BJ (cell line): ENCODE data around the gene FKBP1B. TPM values are rescaled to one million over a fixed set of nuclear protein-coding genes. Genes with fewer than 3 reads are reported as not detected.
"Not testable (repeated sequence)": the region's sequence is repeated elsewhere in the genome, so short reads cannot be mapped to it uniquely, and the experiment has no call there.

ENCODE experiments used
- CTCF ChIA-PET: fragments of 350-600 bp; formaldehyde crosslinking; extraction: SDS; loops from one replicate; lab custom pipeline; 2021; ENCODE audit warnings: antibody characterized with exemption, inconsistent platforms; lab: Yijun Ruan, JAX
- POLR2A ChIA-PET: fragments of 300-600 bp; sonication (Branson Sonifier 250); formaldehyde crosslinking; extraction: SDS; loops from one replicate; lab custom pipeline; 2021; ENCODE audit warnings: antibody characterized with exemption; lab: Charles Lee
- DNase-seq: peaks from one replicate; pipeline ENCODE4 v3.0.0-alpha.2; 2011; ENCODE audit warnings: low read depth
- H3K27me3 ChIP-seq: 2 replicates; pipeline ENCODE4 v1.6.0; 2011; ENCODE audit warnings: low read length; ENCODE audit not compliant: control insufficient read depth, insufficient read depth
- H3K36me3 ChIP-seq: 2 replicates; pipeline ENCODE4 v1.5.1; 2011; ENCODE audit warnings: low read length; ENCODE audit not compliant: control insufficient read depth, insufficient read depth
- H3K4me3 ChIP-seq: 2 replicates; pipeline ENCODE4 v1.5.1; 2011; ENCODE audit warnings: low read depth, mild to moderate bottlenecking, control low read depth, low read length
- polyA plus RNA-seq: library from polyadenylated mRNA; depleted of rRNA; stranded (reverse); fragments of >200 nt; gene quantifications from 2 replicates; pipeline ENCODE4 v1.2.3, GENCODE V29; 2011
- TF ChIP-seq, protein P1 (sequence below): IDR thresholded peaks from 2 replicates; pipeline ENCODE4 v1.5.1; 2011; ENCODE audit warnings: low read depth, mild to moderate bottlenecking, control low read depth, inconsistent platforms, low read length, moderate library complexity; ENCODE audit not compliant: insufficient read depth

FKBP1B gene
- polyA plus RNA-seq, 1 experiment = 15.9 TPM

DNA sequence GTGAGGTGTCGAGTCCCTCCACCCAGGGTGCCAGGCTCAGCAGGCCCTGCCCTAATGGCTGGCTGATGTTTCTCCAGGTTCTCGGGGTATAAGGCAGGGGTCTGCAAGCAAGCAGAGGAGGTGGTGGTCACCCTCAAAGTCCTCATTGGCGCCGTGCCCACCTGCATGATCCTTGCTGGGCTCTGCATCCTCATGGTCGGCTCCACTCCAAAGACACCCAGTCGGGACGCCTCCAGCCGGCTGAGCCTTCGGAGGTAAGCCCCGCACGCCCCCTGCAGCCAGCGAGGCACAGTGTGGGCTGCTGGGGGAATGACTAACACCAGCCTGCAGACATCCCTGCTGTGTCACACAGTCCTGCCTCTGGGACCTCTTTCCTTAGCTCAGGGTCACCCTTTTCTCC lies 25.5 kb upstream of the FKBP1B start:
- peaks cover 5% of the 10 kb centered on the region; the same call in 1 of the 2 replicates for H3K36me3 ChIP-seq
- POLR2A ChIA-PET = no interaction called here
- no peak overlapping the region for H3K4me3 ChIP-seq
- no peak for DNase-seq
- H3K27me3 ChIP-seq = no peaks in the 10 kb centered on the region
- TF ChIP-seq, protein P1, sequence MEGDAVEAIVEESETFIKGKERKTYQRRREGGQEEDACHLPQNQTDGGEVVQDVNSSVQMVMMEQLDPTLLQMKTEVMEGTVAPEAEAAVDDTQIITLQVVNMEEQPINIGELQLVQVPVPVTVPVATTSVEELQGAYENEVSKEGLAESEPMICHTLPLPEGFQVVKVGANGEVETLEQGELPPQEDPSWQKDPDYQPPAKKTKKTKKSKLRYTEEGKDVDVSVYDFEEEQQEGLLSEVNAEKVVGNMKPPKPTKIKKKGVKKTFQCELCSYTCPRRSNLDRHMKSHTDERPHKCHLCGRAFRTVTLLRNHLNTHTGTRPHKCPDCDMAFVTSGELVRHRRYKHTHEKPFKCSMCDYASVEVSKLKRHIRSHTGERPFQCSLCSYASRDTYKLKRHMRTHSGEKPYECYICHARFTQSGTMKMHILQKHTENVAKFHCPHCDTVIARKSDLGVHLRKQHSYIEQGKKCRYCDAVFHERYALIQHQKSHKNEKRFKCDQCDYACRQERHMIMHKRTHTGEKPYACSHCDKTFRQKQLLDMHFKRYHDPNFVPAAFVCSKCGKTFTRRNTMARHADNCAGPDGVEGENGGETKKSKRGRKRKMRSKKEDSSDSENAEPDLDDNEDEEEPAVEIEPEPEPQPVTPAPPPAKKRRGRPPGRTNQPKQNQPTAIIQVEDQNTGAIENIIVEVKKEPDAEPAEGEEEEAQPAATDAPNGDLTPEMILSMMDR = peak; percentile 43
- CTCF ChIA-PET = interaction anchor here (1.0 to 1.5 kb wide), 3 partner anchors 13 to 97 kb away, joined by 3 to 6 read pairs (median 3); partner anchors contain the start of gene ATAD2B

DNA sequence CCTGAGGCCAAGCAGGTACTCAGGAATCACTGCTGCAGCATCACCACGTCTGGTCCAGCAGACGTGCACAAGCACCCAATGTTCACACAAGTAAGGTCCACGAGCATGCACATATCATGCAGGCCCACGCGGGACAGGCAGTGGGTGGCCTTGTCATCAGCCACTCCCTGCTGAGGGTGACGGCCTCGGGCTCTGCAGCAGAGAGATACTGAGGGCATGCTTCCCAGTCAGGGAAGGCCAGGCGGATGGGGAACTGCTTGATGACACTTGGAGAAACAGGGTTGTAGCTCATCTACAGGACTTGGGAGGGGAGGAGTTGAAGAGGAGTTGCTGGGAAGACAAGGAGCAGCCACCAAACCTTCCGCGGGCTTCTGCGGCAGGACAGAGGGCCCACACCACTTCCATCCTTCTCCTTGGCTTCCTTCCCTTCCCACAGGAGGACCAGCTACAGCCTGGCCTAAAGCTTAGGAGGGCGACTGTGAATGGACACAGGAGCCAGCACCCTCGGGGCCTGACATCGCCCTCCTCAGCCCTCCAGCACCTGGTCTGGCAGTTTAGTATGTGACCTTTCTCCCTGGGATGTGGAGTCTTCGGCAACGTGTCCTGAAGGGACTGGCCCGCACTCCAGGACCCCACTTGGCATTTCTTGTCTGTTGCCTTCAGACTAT lies 24.4 kb upstream of the FKBP1B start:
- no peak overlapping the region for H3K4me3 ChIP-seq
- no peak for DNase-seq
- H3K36me3 ChIP-seq = peaks cover 9% of the 10 kb centered on the region
- H3K27me3 ChIP-seq = no peaks in the 10 kb centered on the region
- ChIA-PET POLR2A (no interaction called here), CTCF (interaction anchor here (1.0 to 2.2 kb wide), 3 partner anchors 11 to 201 kb away, joined by 3 to 8 read pairs (median 3); no protein-coding TSS in a partner anchor)
- TF ChIP-seq, protein P1 = no peak

DNA sequence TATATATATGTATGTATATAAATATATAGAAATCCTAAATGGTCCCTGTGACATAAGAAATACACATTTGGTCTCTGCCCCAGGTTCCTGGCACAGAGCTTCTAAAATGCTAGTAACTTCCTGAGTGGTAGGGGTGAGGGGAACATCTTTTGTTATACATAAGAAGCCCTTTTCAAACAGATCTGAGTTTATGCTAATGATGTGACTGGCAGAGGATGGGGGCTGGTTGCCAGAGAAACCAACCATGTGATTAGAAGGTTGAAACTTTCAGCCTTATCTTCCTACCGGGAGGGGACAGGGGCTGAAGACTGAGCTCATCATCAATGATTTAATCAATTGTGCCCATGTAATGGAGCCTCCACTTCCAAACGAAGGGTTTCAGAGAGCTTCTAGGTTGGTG lies 23.3 kb upstream of the FKBP1B start:
- DNase-seq = no peak
- no peak overlapping the region for H3K4me3 ChIP-seq
- TF ChIP-seq, protein P1 = no peak
- ChIA-PET CTCF (interaction anchor here (0.9 to 2.2 kb wide), 2 partner anchors 202 to 205 kb away, joined by 3 to 8 read pairs; no protein-coding TSS in a partner anchor), POLR2A (no interaction called here)
- H3K27me3 ChIP-seq = no peaks in the 10 kb centered on the region
- peaks cover 11% of the 10 kb centered on the region for H3K36me3 ChIP-seq

DNA sequence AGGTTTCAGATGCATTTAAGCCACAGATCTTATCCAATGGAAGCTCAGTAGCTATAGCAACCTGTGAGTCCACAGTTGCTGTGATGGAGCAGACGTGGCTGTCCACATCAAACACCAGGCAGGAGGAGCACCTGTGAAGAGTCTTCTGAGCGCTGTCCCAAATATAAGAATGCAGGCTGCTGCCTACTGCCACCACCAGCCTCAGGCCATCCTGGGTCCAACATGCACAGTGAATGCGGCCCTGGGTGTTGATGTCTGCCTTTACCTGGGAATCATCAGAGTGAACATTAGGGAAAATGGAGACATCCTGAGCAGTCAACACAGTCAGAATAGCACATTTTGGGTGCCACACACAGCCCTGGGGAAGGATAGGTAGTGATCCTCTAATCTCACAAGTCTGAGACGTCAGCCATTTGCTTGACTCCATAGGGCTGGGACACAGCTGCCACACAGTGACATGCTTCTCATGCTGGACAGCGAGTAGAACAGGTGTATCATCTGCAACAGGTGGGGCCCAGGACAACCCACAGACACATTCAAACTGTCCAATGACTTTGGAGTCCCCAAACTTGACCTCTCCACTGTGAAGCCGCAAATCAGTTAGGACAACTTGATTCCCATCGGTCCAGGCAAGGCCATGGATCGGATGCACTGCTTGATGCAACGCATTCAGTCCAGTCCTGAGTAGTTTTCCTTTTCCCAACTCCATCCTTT lies 10.6 kb upstream of the FKBP1B start:
- no peaks in the 10 kb centered on the region for H3K27me3 ChIP-seq
- CTCF ChIA-PET = no interaction called here
- peaks cover 5% of the 10 kb centered on the region; the same call in 1 of the 2 replicates for H3K36me3 ChIP-seq
- POLR2A ChIA-PET = no interaction called here
- H3K4me3 ChIP-seq = no peak overlapping the region
- no peak for DNase-seq
- TF ChIP-seq, protein P1 = no peak

DNA sequence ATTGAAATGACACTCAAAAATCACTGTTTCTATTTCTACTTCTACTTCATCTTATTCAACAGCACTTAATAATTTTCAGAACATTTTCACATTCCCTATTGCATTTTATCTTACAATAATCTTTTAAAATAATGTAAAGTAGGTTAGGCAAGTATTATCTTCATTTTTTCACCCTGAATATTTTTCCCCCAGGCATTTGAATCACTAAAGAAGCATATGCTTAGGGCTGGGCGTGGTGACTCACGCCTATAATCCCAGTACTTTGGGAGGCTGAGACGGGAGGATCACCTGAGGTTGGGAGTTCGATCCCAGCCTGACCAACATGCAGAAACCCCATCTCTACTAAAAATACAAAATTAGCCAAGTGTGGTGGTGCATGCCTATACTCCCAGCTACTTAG lies 9.0 kb upstream of the FKBP1B start:
- peaks cover 5% of the 10 kb centered on the region; the same call in 1 of the 2 replicates for H3K36me3 ChIP-seq
- ChIA-PET POLR2A (no interaction called here), CTCF (no interaction called here)
- H3K4me3 ChIP-seq = no peak overlapping the region
- no peak for DNase-seq
- TF ChIP-seq, protein P1 = no peak
- H3K27me3 ChIP-seq = no peaks in the 10 kb centered on the region

DNA sequence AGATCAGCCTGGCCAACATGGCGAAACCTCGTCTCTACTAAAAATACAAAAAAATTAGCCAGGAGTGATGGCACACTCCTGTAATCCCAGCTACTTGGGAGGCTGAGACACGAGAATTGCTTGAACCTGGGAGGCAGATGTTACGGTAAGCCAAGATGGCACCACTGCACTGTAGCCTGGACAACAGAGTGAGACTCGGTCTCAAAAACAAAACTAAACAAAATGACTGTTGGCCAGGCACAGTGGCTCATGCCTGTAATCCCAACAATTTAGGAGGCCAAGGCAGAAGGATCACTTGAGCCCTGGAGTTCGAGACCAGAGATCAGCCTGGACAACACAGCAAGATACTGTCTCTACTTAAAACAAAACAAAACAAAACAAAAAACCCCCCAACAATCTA lies 6.4 kb upstream of the FKBP1B start:
- H3K27me3 ChIP-seq, POLR2A ChIA-PET, H3K36me3 ChIP-seq, DNase-seq, CTCF ChIA-PET, H3K4me3 ChIP-seq: not testable (repeated sequence)
